ENCODE data around the gene ZNF579.
"Not testable (repeated sequence)": the region's sequence is repeated elsewhere in the genome, so short reads cannot be mapped to it uniquely, and the experiment has no call there.

ZNF579 gene

GRCh38 chr19:55536366-55536765 lies 44.3 kb downstream of the ZNF579 start:
- Histone ChIP-seq H4K20me1 (ENCODE audit: control insufficient read depth, insufficient read depth, low read depth, low read length) (no peaks in the 10 kb centered on the region), H3K79me2 (ENCODE audit: control insufficient read depth, low read length) (no peaks in the 10 kb centered on the region), H3K4me3 (ENCODE audit: low read length) (no peak overlapping the region), H3K36me3 (ENCODE audit: control insufficient read depth, low read length) (no peaks in the 10 kb centered on the region), H3K9me3 (ENCODE audit: control insufficient read depth, insufficient read depth, low read length) (no peaks in the 10 kb centered on the region), H3K27ac (ENCODE audit: low read depth, low read length) (no peak overlapping the region), H3K9me2 (replicated peaks; ENCODE audit: control insufficient read depth, low read length) (no peaks in the 10 kb centered on the region), H3F3A (ENCODE audit: control insufficient read depth, insufficient read depth) (no peaks in the 10 kb centered on the region), H3K4me2 (ENCODE audit: low read length) (no peak overlapping the region), H3K27me3 (ENCODE audit: control insufficient read depth, low read length) (no peaks in the 10 kb centered on the region), H3K4me1 (ENCODE audit: control insufficient read depth, low read length) (no peaks in the 10 kb centered on the region)
- TF ChIP-seq EZH2phosphoT487 (IDR thresholded peaks at IDR 0.05; ENCODE audit: borderline replicate concordance, low read length) = no peak
- TF ChIP-seq, protein P1, sequence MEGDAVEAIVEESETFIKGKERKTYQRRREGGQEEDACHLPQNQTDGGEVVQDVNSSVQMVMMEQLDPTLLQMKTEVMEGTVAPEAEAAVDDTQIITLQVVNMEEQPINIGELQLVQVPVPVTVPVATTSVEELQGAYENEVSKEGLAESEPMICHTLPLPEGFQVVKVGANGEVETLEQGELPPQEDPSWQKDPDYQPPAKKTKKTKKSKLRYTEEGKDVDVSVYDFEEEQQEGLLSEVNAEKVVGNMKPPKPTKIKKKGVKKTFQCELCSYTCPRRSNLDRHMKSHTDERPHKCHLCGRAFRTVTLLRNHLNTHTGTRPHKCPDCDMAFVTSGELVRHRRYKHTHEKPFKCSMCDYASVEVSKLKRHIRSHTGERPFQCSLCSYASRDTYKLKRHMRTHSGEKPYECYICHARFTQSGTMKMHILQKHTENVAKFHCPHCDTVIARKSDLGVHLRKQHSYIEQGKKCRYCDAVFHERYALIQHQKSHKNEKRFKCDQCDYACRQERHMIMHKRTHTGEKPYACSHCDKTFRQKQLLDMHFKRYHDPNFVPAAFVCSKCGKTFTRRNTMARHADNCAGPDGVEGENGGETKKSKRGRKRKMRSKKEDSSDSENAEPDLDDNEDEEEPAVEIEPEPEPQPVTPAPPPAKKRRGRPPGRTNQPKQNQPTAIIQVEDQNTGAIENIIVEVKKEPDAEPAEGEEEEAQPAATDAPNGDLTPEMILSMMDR (IDR thresholded peaks at IDR 0.05; ENCODE audit: low read depth, low read length, poor library complexity, severe bottlenecking) = no peak

- Histone ChIP-seq H3K4me1 (ENCODE audit: control insufficient read depth, low read length) (no peaks in the 10 kb centered on the region), H3F3A (ENCODE audit: control insufficient read depth, insufficient read depth) (no peaks in the 10 kb centered on the region), H3K9me2 (replicated peaks; ENCODE audit: control insufficient read depth, low read length) (no peaks in the 10 kb centered on the region), H3K79me2 (ENCODE audit: control insufficient read depth, low read length) (no peaks in the 10 kb centered on the region), H3K4me2 (ENCODE audit: low read length) (no peak overlapping the region), H4K20me1 (ENCODE audit: control insufficient read depth, insufficient read depth, low read depth, low read length) (no peaks in the 10 kb centered on the region), H3K27ac (ENCODE audit: low read depth, low read length) (no peak overlapping the region), H3K36me3 (ENCODE audit: control insufficient read depth, low read length) (no peaks in the 10 kb centered on the region), H3K9me3 (ENCODE audit: control insufficient read depth, insufficient read depth, low read length) (no peaks in the 10 kb centered on the region), H3K27me3 (ENCODE audit: control insufficient read depth, low read length) (no peaks in the 10 kb centered on the region), H3K4me3 (ENCODE audit: low read length) (no peak overlapping the region)
- TF ChIP-seq EZH2phosphoT487 (IDR thresholded peaks at IDR 0.05; ENCODE audit: borderline replicate concordance, low read length) = no peak
- TF ChIP-seq, protein P1 (IDR thresholded peaks at IDR 0.05; ENCODE audit: low read depth, low read length, poor library complexity, severe bottlenecking) = no peak
Observed at GRCh38 chr19:55535965-55536350, 44.7 kb downstream of the ZNF579 start.

GRCh38 chr19:55535173-55535964 lies 45.3 kb downstream of the ZNF579 start:
- no peaks in the 10 kb centered on the region for H3K9me3 ChIP-seq (ENCODE audit: control insufficient read depth, insufficient read depth, low read length)
- no peak overlapping the region for H3K4me3 ChIP-seq (ENCODE audit: low read length)
- H3K27ac ChIP-seq (ENCODE audit: low read depth, low read length) = no peak overlapping the region
- H3K27me3 ChIP-seq (ENCODE audit: control insufficient read depth, low read length) = no peaks in the 10 kb centered on the region
- no peak for TF ChIP-seq EZH2phosphoT487 (IDR thresholded peaks at IDR 0.05; ENCODE audit: borderline replicate concordance, low read length)
- TF ChIP-seq, protein P1 (IDR thresholded peaks at IDR 0.05; ENCODE audit: low read depth, low read length, poor library complexity, severe bottlenecking) = no peak
- H4K20me1 ChIP-seq (ENCODE audit: control insufficient read depth, insufficient read depth, low read depth, low read length) = no peaks in the 10 kb centered on the region
- no peaks in the 10 kb centered on the region for H3K4me1 ChIP-seq (ENCODE audit: control insufficient read depth, low read length)
- no peaks in the 10 kb centered on the region for H3K79me2 ChIP-seq (ENCODE audit: control insufficient read depth, low read length)
- H3K9me2 ChIP-seq (replicated peaks; ENCODE audit: control insufficient read depth, low read length) = no peaks in the 10 kb centered on the region
- no peak overlapping the region for H3K4me2 ChIP-seq (ENCODE audit: low read length)
- H3F3A ChIP-seq (ENCODE audit: control insufficient read depth, insufficient read depth) = no peaks in the 10 kb centered on the region
- H3K36me3 ChIP-seq (ENCODE audit: control insufficient read depth, low read length) = no peaks in the 10 kb centered on the region

DNA sequence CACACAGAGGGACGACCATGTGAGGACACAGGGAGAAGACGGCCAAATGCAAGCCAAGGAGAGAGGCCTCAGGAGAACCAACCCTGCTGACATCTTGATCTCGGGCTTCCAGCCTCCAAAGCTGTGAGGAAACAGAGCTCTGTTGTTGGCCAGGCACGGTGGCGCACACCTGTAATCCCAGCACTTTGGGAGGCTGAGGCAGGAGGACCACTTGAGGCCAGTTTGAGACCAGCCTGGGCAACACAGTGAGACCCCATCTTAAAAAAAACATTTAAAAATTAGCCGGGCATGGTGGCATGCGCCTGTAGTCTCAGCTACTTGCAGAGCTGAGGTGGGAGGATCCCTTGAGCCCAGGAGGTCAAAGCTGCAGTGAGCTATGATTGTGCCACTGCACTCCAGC lies 46.4 kb downstream of the ZNF579 start:
- H3F3A ChIP-seq (ENCODE audit: control insufficient read depth, insufficient read depth); H3K27me3 ChIP-seq (ENCODE audit: control insufficient read depth, low read length); H3K36me3 ChIP-seq (ENCODE audit: control insufficient read depth, low read length); H3K9me2 ChIP-seq (replicated peaks; ENCODE audit: control insufficient read depth, low read length); H3K4me2 ChIP-seq (ENCODE audit: low read length); H3K4me3 ChIP-seq (ENCODE audit: low read length); H3K27ac ChIP-seq (ENCODE audit: low read depth, low read length); H4K20me1 ChIP-seq (ENCODE audit: control insufficient read depth, insufficient read depth, low read depth, low read length); H3K4me1 ChIP-seq (ENCODE audit: control insufficient read depth, low read length); H3K9me3 ChIP-seq (ENCODE audit: control insufficient read depth, insufficient read depth, low read length); H3K79me2 ChIP-seq (ENCODE audit: control insufficient read depth, low read length): not testable (repeated sequence)
